ENCODE results near the gene FOXP3. TPM values are rescaled to one million over a fixed set of nuclear protein-coding genes. Genes with fewer than 3 reads are reported as not detected.

Gene FOXP3
- total and polyA plus RNA-seq, 2 of the 8 experiments (the other 6 are each of a cell fraction or from before 2014, with no cell fraction given): 0.37 to 0.54 TPM

GRCh38 chrX:49214996-49215526 is 49.4 kb downstream of the FOXP3 start (continued):
- TF ChIP-seq CHD7 (IDR thresholded peaks at IDR 0.05; ENCODE audit: insufficient replicate concordance, low read length) (no peak), HDAC6 (IDR thresholded peaks at IDR 0.05; ENCODE audit: low read depth, low read length) (no peak), EZH2 (IDR thresholded peaks at IDR 0.05; ENCODE audit: low read depth, low read length, severe bottlenecking) (no peak), RFX5 (IDR thresholded peaks at IDR 0.05; ENCODE audit: borderline replicate concordance, low read depth, low read length) (no peak), SRF (IDR thresholded peaks at IDR 0.05; ENCODE audit: low read depth, low read length) (no peak), BRCA1 (IDR thresholded peaks at IDR 0.05; ENCODE audit: low read depth, low read length) (no peak), TAF1 (IDR thresholded peaks at IDR 0.05; ENCODE audit: low read depth, low read length) (no peak), CEBPB (IDR thresholded peaks at IDR 0.05; ENCODE audit: low read depth, low read length) (no peak), SIN3A (conservative IDR thresholded peaks at IDR 0.05 in 1 of 2, IDR thresholded peaks at IDR 0.05 in 1 of 2; ENCODE audit: low read depth in 1 of 2, low read length in 2 of 2) (no peak), SAP30 (IDR thresholded peaks at IDR 0.05; ENCODE audit: insufficient read depth, insufficient replicate concordance, low read length) (no peak), TCF12 (IDR thresholded peaks at IDR 0.05; ENCODE audit: low read depth, low read length) (no peak), FOSL1 (IDR thresholded peaks at IDR 0.05; ENCODE audit: insufficient read depth, low read depth, low read length) (no peak)

Data from H1 (cell line).